T-helper 1 cell (primary cell): Measurements from ENCODE around the gene UGT2A1.
"Not testable (repeated sequence)": the region's sequence is repeated elsewhere in the genome, so short reads cannot be mapped to it uniquely, and the experiment has no call there.

Experiments
- DNase-seq, 5 donors: peaks; one replicate each; pipeline ENCODE4 v3.0.0-alpha.2; 2012 to 2020
- total RNA-seq, 4 donors: gene quantifications; one replicate each; lab custom pipeline; 2026; lab: John Stamatoyannopoulos, UW

The UGT2A1 gene
- total RNA-seq = 0 reads per million in 4 donors

GRCh38 chr4:69653147-69653546, at the start of gene UGT2A1:
Gene UGT2A1 (minus strand): TSS chr4:69653247. CDS start chr4:69647644, 5,603 bp downstream.
- DNase-seq = no peak

GRCh38 chr4:69702201-69702600, 49.2 kb upstream of the UGT2A1 start:
- no peak for DNase-seq

- DNase-seq = no peak
These were observed 48.6 kb upstream of the UGT2A1 start for GRCh38 chr4:69701696-69702095.

GRCh38 chr4:69697536-69698242, 44.6 kb upstream of the UGT2A1 start:
- DNase-seq = no peak

GRCh38 chr4:69689599-69689998, 36.6 kb upstream of the UGT2A1 start:
- DNase-seq = peak in 1 of 5 donors; percentile 15

- no peak for DNase-seq
These were observed 31.8 kb upstream of the UGT2A1 start for GRCh38 chr4:69684804-69685203.

GRCh38 chr4:69668680-69669079, 15.6 kb upstream of the UGT2A1 start:
- no peak for DNase-seq

- not testable (repeated sequence) for DNase-seq
These were observed 11.0 kb upstream of the UGT2A1 start for GRCh38 chr4:69664009-69664408.

- peak in 1 of 5 donors; percentile 13 for DNase-seq
These were observed 8.2 kb upstream of the UGT2A1 start for GRCh38 chr4:69661130-69661803.

- DNase-seq = no peak
These were observed 5.1 kb upstream of the UGT2A1 start for GRCh38 chr4:69658133-69658532.

- no peak for DNase-seq
These were observed 3.7 kb upstream of the UGT2A1 start for GRCh38 chr4:69656653-69657158.

GRCh38 chr4:69650872-69651271, 2.2 kb downstream of the UGT2A1 start:
- DNase-seq = no peak

GRCh38 chr4:69649629-69650028, 3.4 kb downstream of the UGT2A1 start:
- no peak for DNase-seq

- DNase-seq = no peak
These were observed 3.8 kb downstream of the UGT2A1 start for GRCh38 chr4:69649207-69649606.

- no peak for DNase-seq
These were observed 10.1 kb downstream of the UGT2A1 start for GRCh38 chr4:69642961-69643360.

- DNase-seq = no peak
These were observed 12.8 kb downstream of the UGT2A1 start for GRCh38 chr4:69640289-69640688.

- no peak for DNase-seq
These were observed 13.5 kb downstream of the UGT2A1 start, which contains the start of gene UGT2A2 for GRCh38 chr4:69639542-69639941. Gene UGT2A2 (minus strand): TSS chr4:69639642. CDS start chr4:69639640, 2 bp downstream.

GRCh38 chr4:69617083-69617694, 35.9 kb downstream of the UGT2A1 start:
- no peak for DNase-seq

- no peak for DNase-seq
These were observed 42.6 kb downstream of the UGT2A1 start for GRCh38 chr4:69610484-69610883.

- no peak for DNase-seq
These were observed 52.0 kb downstream of the UGT2A1 start for GRCh38 chr4:69601065-69601464.

- DNase-seq = no peak
These were observed 53.0 kb downstream of the UGT2A1 start for GRCh38 chr4:69600013-69600412.

- DNase-seq = no peak
These were observed 58.7 kb downstream of the UGT2A1 start for GRCh38 chr4:69594382-69594781.

- DNase-seq = no peak
These were observed 61.7 kb downstream of the UGT2A1 start for GRCh38 chr4:69591364-69591763.

GRCh38 chr4:69589884-69590283, 63.2 kb downstream of the UGT2A1 start:
- no peak for DNase-seq
